Measurements from ENCODE around the gene STARD7. TPM values are rescaled to one million over a fixed set of nuclear protein-coding genes. Genes with fewer than 3 reads are reported as not detected.

Gene STARD7
- total RNA-seq, 1 donor from 2014 or later, result 103 TPM

GRCh38 chr2:96241900-96242611 is 33.4 kb upstream of the STARD7 start:
- peak overlapping the region; percentile 52 for H3K27ac ChIP-seq (ENCODE audit: low read depth, low read length)
- TF ChIP-seq CTCF (IDR thresholded peaks at IDR 0.05; ENCODE audit: insufficient read depth, low read depth, low read length), result no peak
- no peak for TF ChIP-seq EZH2 (IDR thresholded peaks at IDR 0.05; ENCODE audit: insufficient read depth, low read length)
- no peak overlapping the region for H3K4me2 ChIP-seq (ENCODE audit: low read length)

GRCh38 chr2:96241227-96241626 is 32.6 kb upstream of the STARD7 start:
- Histone ChIP-seq H3K27me3 (ENCODE audit: insufficient read depth, low read length) (no peaks in the 10 kb centered on the region), H3K36me3 (ENCODE audit: insufficient read depth, low read length) (no peaks in the 10 kb centered on the region), H3K4me3 (ENCODE audit: insufficient read depth, low read depth, low read length) (no peak overlapping the region), H3K9ac (ENCODE audit: low read length) (no peak overlapping the region), H3K79me2 (ENCODE audit: insufficient read depth, low read length) (no peaks in the 10 kb centered on the region), H3K9me3 (ENCODE audit: insufficient read depth, low read depth, low read length) (no peaks in the 10 kb centered on the region), H3K4me1 (ENCODE audit: insufficient read depth, low read length) (peaks cover 15% of the 10 kb centered on the region), H4K20me1 (ENCODE audit: insufficient read depth, low read length) (no peaks in the 10 kb centered on the region), H3K4me2 (ENCODE audit: low read length) (no peak overlapping the region), H3K27ac (ENCODE audit: low read depth, low read length) (no peak overlapping the region), H2AFZ (ENCODE audit: low read depth, low read length) (no peak overlapping the region)
- peaks cover 13% of the 10 kb centered on the region for H3K36me3 Mint-ChIP-seq (ENCODE audit: low read depth, unreplicated experiment)
- no peaks in the 10 kb centered on the region for H3K9me3 Mint-ChIP-seq (ENCODE audit: unreplicated experiment)
- H3K4me1 Mint-ChIP-seq (ENCODE audit: low read depth, unreplicated experiment), result peaks cover 10% of the 10 kb centered on the region
- H3K27ac Mint-ChIP-seq (ENCODE audit: unreplicated experiment), result no peak overlapping the region
- FAIRE-seq, result no peak
- TF ChIP-seq EZH2 (IDR thresholded peaks at IDR 0.05; ENCODE audit: insufficient read depth, low read length) (no peak), CTCF (IDR thresholded peaks at IDR 0.05; ENCODE audit: insufficient read depth, low read depth, low read length) (no peak)
- H3K27me3 Mint-ChIP-seq (ENCODE audit: low read depth, unreplicated experiment), result no peaks in the 10 kb centered on the region
- no peak overlapping the region for H3K4me3 Mint-ChIP-seq (ENCODE audit: unreplicated experiment)
- DNase-seq (ENCODE audit: low read depth), result no peak

More at GRCh38 chr2:96241900-96242611, 33.4 kb upstream of the STARD7 start:
- Histone ChIP-seq H3K36me3 (ENCODE audit: insufficient read depth, low read length) (no peaks in the 10 kb centered on the region), H3K9me3 (ENCODE audit: insufficient read depth, low read depth, low read length) (no peaks in the 10 kb centered on the region), H2AFZ (ENCODE audit: low read depth, low read length) (peak overlapping the region; percentile 61), H3K4me1 (ENCODE audit: insufficient read depth, low read length) (peaks cover 16% of the 10 kb centered on the region), H4K20me1 (ENCODE audit: insufficient read depth, low read length) (no peaks in the 10 kb centered on the region), H3K27me3 (ENCODE audit: insufficient read depth, low read length) (no peaks in the 10 kb centered on the region), H3K9ac (ENCODE audit: low read length) (no peak overlapping the region), H3K4me3 (ENCODE audit: insufficient read depth, low read depth, low read length) (no peak overlapping the region), H3K79me2 (ENCODE audit: insufficient read depth, low read length) (no peaks in the 10 kb centered on the region)
- Mint-ChIP-seq H3K36me3 (ENCODE audit: low read depth, unreplicated experiment) (peaks cover 13% of the 10 kb centered on the region), H3K4me3 (ENCODE audit: unreplicated experiment) (no peak overlapping the region), H3K27ac (ENCODE audit: unreplicated experiment) (peak overlapping the region; percentile 53), H3K9me3 (ENCODE audit: unreplicated experiment) (no peaks in the 10 kb centered on the region), H3K27me3 (ENCODE audit: low read depth, unreplicated experiment) (no peaks in the 10 kb centered on the region), H3K4me1 (ENCODE audit: low read depth, unreplicated experiment) (peaks cover 10% of the 10 kb centered on the region)
- DNase-seq (ENCODE audit: low read depth), result peak; percentile 69
- FAIRE-seq, result peak; percentile 32

All from astrocyte (in vitro differentiated cells and primary cell).